C4-2B (cell line): ENCODE data around the gene TOR2A.

ENCODE experiments used
- ZFX ChIP-seq: fragments of 450-650 bp; IDR thresholded peaks from 2 replicates; pipeline ENCODE4 v1.6.1; 2017
- TF ChIP-seq, protein P1 (sequence below): fragments of 450-650 bp; conservative IDR thresholded peaks from 2 replicates; pipeline ENCODE4 v1.5.1; 2017; ENCODE audit warnings: mild to moderate bottlenecking

DNA sequence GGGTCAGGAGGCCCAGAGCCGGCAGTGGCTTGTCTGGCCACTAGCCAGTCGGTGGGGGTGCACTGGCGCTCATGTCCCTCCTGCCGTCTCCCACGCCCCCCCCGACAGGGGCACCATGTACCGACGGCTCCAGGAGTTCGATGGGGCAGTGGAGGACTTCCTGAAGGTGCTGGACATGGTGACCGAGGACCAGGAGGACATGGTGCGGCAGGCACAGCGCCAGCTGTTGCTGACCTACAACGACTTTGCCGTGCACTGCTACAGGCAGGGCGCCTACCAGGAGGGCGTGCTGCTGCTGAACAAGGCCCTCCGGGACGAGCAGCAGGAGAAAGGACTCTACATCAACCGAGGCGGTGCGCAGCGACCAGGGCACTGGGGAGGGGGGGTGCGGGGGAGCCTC lies 11.1 kb downstream of the TOR2A start:
- TF ChIP-seq, protein P1, sequence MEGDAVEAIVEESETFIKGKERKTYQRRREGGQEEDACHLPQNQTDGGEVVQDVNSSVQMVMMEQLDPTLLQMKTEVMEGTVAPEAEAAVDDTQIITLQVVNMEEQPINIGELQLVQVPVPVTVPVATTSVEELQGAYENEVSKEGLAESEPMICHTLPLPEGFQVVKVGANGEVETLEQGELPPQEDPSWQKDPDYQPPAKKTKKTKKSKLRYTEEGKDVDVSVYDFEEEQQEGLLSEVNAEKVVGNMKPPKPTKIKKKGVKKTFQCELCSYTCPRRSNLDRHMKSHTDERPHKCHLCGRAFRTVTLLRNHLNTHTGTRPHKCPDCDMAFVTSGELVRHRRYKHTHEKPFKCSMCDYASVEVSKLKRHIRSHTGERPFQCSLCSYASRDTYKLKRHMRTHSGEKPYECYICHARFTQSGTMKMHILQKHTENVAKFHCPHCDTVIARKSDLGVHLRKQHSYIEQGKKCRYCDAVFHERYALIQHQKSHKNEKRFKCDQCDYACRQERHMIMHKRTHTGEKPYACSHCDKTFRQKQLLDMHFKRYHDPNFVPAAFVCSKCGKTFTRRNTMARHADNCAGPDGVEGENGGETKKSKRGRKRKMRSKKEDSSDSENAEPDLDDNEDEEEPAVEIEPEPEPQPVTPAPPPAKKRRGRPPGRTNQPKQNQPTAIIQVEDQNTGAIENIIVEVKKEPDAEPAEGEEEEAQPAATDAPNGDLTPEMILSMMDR, result no peak
- no peak for TF ChIP-seq ZFX
